ENCODE measurements around the gene IBA57.

The IBA57 gene

DNA sequence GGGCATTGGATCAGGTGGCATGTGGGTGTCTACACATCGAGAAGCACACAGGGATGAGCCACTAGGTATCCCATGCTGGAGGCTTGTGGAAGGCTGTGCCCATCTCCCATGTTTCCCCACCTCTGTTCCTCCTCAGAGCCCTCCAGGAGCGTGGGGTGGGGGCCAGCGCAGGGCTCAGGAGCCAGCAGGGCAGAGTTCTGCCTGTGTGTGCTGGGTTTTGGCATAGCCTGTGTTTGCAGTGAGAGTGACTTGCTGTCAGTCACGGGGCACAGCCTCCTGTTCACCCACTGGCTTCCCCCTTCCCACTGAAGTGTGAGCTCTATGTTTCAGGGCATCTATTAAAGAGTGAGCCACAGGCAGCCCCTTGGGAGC, 10.4 kb downstream of the IBA57 start:
- no peaks in the 10 kb centered on the region for H3K9me3 ChIP-seq

DNA sequence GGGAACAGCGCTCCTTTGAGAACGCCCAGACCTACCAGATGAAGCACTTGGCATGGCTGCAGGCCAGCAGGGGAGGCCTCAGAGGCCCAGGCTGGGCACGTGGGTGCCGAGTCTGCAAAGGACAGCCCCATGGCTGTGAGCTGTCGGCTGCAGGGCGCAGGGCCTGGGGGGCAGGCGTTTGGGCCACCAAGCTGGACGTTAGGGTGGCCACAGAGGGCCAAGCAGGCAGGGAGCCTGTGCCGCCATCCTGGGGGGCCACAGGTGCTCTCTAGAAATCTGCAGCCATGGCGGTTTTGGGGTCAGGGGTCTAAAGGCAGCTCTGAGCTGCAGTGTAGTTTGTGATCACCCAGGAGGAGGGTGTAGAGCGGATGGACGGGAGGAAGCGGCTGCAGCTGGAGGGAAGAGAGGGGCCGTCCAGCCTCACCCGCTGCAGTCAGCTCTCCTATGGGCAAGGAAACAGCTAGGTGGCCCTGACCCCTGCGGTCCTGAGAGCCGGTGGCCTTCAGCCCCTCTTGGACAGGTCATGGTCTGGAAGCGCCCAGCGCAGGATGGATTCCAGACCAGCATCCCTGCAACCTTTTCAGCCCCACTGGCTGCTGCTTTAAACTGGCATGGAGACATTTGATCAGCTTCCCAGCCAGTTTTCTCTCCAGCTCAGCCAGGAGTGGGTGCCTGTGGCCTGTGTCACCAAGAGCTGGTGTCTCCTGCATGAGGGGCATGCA, 11.0 kb downstream of the IBA57 start:
- Histone ChIP-seq H3K9me3 (no peaks in the 10 kb centered on the region), H3K4me1 (peaks cover 6% of the 10 kb centered on the region; the same call in 1 of the 2 replicates)

More for the DNA sequence above, 10.4 kb downstream of the IBA57 start:
- no peak for DNase-seq
- Histone ChIP-seq H3K36me3 (peaks cover 6% of the 10 kb centered on the region), H3K4me1 (peaks cover 6% of the 10 kb centered on the region; the same call in 1 of the 2 replicates), H3K27me3 (no peaks in the 10 kb centered on the region), H3K4me3 (ENCODE audit: low read depth, low read length) (no peak overlapping the region)
- TF ChIP-seq, protein P1, sequence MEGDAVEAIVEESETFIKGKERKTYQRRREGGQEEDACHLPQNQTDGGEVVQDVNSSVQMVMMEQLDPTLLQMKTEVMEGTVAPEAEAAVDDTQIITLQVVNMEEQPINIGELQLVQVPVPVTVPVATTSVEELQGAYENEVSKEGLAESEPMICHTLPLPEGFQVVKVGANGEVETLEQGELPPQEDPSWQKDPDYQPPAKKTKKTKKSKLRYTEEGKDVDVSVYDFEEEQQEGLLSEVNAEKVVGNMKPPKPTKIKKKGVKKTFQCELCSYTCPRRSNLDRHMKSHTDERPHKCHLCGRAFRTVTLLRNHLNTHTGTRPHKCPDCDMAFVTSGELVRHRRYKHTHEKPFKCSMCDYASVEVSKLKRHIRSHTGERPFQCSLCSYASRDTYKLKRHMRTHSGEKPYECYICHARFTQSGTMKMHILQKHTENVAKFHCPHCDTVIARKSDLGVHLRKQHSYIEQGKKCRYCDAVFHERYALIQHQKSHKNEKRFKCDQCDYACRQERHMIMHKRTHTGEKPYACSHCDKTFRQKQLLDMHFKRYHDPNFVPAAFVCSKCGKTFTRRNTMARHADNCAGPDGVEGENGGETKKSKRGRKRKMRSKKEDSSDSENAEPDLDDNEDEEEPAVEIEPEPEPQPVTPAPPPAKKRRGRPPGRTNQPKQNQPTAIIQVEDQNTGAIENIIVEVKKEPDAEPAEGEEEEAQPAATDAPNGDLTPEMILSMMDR (IDR thresholded peaks at IDR 0.05; ENCODE audit: low read depth, low read length), result no peak

DNA sequence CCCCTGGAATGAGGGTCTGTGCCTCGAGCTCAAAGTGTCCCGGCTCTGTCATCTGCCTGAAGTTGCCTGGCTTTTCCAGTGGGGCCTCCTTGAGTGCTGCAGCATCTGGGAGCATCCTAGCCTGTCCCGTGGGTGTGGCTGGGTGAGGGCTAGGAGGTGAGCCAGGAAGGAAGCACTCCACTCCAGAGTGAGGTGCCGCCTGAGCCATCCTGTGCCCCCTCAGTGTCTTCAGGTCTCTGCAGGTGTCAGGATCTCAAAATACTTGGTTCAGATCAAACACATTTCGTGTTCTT, 11.5 kb downstream of the IBA57 start:
- Histone ChIP-seq H3K36me3 (peaks cover 6% of the 10 kb centered on the region), H3K4me3 (ENCODE audit: low read depth, low read length) (no peak overlapping the region), H3K9me3 (no peaks in the 10 kb centered on the region), H3K4me1 (peaks cover 6% of the 10 kb centered on the region; the same call in 1 of the 2 replicates), H3K27me3 (no peaks in the 10 kb centered on the region)
- TF ChIP-seq, protein P1 (IDR thresholded peaks at IDR 0.05; ENCODE audit: low read depth, low read length), result no peak
- no peak for DNase-seq

More for the DNA sequence above, 11.0 kb downstream of the IBA57 start:
- TF ChIP-seq, protein P1 (IDR thresholded peaks at IDR 0.05; ENCODE audit: low read depth, low read length), result no peak
- peaks cover 6% of the 10 kb centered on the region for H3K36me3 ChIP-seq
- DNase-seq, result no peak
- H3K4me3 ChIP-seq (ENCODE audit: low read depth, low read length), result no peak overlapping the region
- H3K27me3 ChIP-seq, result no peaks in the 10 kb centered on the region

DNA sequence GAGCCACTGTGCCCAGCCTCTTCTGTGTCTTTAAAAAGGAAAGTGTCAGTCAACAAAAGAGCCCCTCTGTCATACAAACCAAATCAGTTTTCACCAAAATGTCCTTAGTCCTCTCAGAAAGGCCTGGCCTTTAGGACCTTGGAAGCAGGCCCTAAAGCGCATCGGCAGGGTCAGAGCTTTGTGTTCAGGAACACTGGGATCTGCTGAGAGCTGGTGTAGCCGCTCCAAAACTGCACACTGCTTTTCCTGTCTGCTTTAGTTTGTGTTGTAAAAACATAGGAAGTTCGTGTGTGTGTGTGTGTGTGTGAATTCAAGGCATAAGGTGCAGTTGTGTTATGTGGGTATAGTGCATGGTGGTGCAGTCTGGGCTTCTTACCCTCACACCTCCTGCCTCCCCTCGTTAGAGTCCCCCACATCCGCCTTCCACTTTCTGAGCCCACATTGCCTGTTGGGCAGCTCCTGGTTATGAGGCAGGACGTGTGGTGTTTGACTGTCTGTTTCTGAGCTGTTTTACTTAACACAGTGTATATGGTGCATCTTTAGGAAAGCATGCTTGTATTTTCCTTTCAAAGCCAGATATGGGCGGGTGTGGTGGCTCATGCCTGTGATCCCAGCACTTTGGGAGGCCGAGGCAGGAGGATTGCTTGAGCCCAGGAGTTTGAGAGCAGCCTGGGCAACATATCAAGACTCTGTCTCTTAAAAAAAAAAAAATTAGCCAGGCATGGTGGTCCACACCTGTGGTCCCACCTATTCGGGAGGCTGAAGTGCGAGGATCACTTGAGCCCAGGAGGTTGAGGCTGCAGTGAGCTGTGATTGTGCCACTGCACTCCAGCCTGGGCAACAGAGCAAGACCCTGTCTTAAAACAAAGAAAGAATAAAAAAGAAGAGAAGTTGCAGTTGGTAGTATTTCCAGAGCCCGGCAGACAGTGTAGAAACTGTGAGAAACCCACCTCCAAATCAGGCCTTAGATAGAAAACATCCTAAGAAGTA, 12.4 kb downstream of the IBA57 start:
- TF ChIP-seq, protein P1 (IDR thresholded peaks at IDR 0.05; ENCODE audit: low read depth, low read length), result no peak
- Histone ChIP-seq H3K9me3 (no peaks in the 10 kb centered on the region), H3K4me3 (ENCODE audit: low read depth, low read length) (no peak overlapping the region), H3K4me1 (peaks cover 6% of the 10 kb centered on the region; the same call in 1 of the 2 replicates), H3K36me3 (peaks cover 6% of the 10 kb centered on the region), H3K27me3 (no peaks in the 10 kb centered on the region)
- DNase-seq, result no peak

DNA sequence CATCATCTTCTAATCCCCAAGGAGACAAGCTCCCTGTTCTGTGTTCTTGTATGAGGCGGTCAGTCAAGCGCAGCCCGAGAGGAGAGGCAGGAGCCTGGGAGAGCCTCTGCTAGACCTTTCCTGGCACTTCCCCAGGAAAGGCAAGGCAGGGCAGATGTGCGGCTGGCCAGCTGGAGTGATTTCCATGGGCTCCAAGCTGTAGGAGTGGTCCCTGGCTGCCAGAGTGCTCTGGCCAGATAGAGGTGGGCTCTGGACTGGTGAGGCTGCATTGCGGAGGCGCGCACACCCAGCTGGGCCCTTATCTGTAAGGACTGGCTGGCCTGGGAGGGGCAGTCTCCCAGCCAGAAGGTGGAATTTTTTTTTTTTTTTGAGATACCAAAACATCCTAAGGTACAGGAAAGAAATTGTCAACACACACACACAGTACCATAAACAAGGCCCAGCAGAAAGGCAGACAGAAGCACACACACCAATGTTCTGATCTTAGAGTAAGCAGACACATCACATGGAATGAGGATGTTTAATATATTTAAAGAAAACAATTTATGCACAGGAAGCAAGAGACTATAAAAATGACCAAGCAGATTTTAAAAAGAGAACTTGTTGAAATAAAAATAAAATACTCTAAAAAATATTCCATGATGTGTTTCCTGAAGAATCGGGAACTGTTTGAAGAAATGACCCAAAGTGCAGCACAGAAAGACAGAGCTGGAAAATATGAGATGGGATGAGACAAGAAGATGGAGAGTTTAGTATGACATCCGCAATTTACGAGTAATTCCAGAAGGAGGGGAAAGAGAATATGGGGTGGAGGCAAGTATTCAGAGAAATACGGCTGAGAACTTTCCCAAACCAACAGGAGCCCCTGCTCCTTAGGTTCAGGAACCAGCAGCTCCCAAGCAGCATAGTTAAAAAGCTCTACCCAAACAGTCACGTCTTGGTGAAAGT, 13.4 kb downstream of the IBA57 start:
- Histone ChIP-seq H3K4me1 (peaks cover 9% of the 10 kb centered on the region), H3K36me3 (peaks cover 6% of the 10 kb centered on the region), H3K9me3 (no peaks in the 10 kb centered on the region), H3K27me3 (no peaks in the 10 kb centered on the region), H3K4me3 (ENCODE audit: low read depth, low read length) (no peak overlapping the region)
- peak; percentile 86 for DNase-seq
- TF ChIP-seq, protein P1 (IDR thresholded peaks at IDR 0.05; ENCODE audit: low read depth, low read length), result no peak
